Thyroid gland (tissue), 4 donors: ENCODE measurements around the gene SLC35F6. TPM values are rescaled to one million over a fixed set of nuclear protein-coding genes. Genes with fewer than 3 reads are reported as not detected.

Experiments used
- DNase-seq, 2 donors: peaks; one replicate each; pipeline ENCODE4 v3.0.0-alpha.2; 2019
- H3K27ac ChIP-seq, 3 donors: fragments of 200-600 bp; sonication (generic); 1 replicate in 2 of 3; 2 replicates in 1 of 3; pipeline ENCODE4 v1.5.1; 2016 to 2019; ENCODE audit warnings: mild to moderate bottlenecking in 1 of 3, moderate library complexity in 1 of 3
- H3K27me3 ChIP-seq: fragments of 200-600 bp; sonication (generic); one replicate; pipeline ENCODE4 v1.5.1; 2019
- H3K36me3 ChIP-seq, 2 donors: fragments of 200-600 bp; sonication (generic); one replicate each; pipeline ENCODE4 v1.5.1; 2016 to 2019
- H3K4me1 ChIP-seq, 2 donors: fragments of 200-600 bp; sonication (generic); one replicate each; pipeline ENCODE4 v1.5.1; 2017 to 2019
- H3K4me3 ChIP-seq, 3 donors: fragments of 200-600 bp; sonication (generic); replicated peaks in 1 of 3; 1 replicate in 2 of 3; 2 replicates in 1 of 3; pipeline ENCODE4 v1.5.1; 2016; ENCODE audit warnings: mild to moderate bottlenecking in 1 of 3
- H3K9me3 ChIP-seq: fragments of 200-600 bp; sonication (generic); one replicate; pipeline ENCODE4 v1.5.1; 2017
- CTCF ChIP-seq, 6 experiments: fragments of 200-600 bp in 3 of 6; fragments of 450-650 bp in 3 of 6; sonication (generic) in 3 of 6; IDR thresholded peaks; one replicate each; pipeline ENCODE4 v1.5.1; 2016 to 2019; ENCODE audit warnings: antibody characterized with exemption in 6 of 6, mild to moderate bottlenecking in 2 of 6, inconsistent platforms in 1 of 6, moderate library complexity in 1 of 6
- POLR2A ChIP-seq, 2 donors: fragments of 450-650 bp; IDR thresholded peaks; one replicate each; pipeline ENCODE4 v1.6.1; 2017; ENCODE audit warnings: antibody characterized with exemption in 2 of 2, mild to moderate bottlenecking in 2 of 2, moderate library complexity in 1 of 2
- WGBS, 2 donors: methylation state at CpG; one replicate each; pipeline ENCODE4 v1.1.5; 2017; 5-methylcytosine and 5-hydroxymethylcytosine counted together
- intact Hi-C: fragments of 100-400 bp; cut with DNase I; formaldehyde crosslinking; loops from one replicate; pipeline ENCODE4 v1.15.1; 2023
- total RNA-seq, 4 donors: library from RNA; depleted of rRNA; stranded (reverse); fragments of >200 nt; gene quantifications; one replicate each; pipeline ENCODE4 v1.2.3, GENCODE V29; 2016

SLC35F6 gene
- total RNA-seq, 4 donors from 2014 or later, result 73.1 to 91.2 (median 80.7) TPM

DNA sequence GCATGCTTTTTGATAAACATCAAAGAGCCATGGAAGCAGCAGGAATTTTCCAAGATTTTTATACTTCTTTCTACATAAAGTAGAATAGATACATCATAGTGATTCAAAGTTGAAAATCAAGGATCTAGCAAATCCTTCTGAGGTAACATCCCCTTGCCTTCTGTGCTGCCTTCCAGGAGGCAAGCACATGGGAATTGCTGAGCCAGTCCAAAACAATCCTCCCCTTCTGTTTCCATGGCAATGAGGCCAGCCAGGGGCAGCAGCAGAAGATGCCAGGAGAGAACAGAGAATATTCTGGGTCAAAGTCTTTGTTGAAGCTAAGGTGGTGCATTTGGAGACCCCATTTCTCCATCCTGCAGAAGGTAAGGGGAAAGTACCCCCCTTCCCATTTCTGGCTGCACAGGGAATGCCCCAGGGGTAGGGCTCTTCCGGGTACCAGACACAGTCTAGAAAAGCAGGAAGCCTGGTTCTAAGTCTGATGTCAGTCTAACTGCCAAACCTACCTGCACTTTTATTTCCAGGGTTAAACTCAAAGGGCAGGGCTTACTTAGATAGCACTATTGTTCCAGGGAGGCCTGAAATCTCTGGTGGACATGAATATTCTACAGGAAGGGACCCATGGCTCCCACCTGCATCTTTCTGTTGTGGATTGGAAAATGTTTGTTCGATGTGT is 43.8 kb downstream of the SLC35F6 start:
- TF ChIP-seq POLR2A (IDR thresholded peaks at IDR 0.05), result no peak
- TF ChIP-seq CTCF (IDR thresholded peaks at IDR 0.05), result no peak
- H3K36me3 ChIP-seq, result no peaks in the 10 kb centered on the region
- H3K4me1 ChIP-seq, result no peaks in the 10 kb centered on the region
- no peaks in the 10 kb centered on the region for H3K9me3 ChIP-seq
- no peak overlapping the region for H3K4me3 ChIP-seq
- no peak overlapping the region for H3K27ac ChIP-seq
- 71 to 73% methylated on average over 2 of the region's 2 CpGs for WGBS, 2 donors
- no peak for DNase-seq
- no peaks in the 10 kb centered on the region for H3K27me3 ChIP-seq
- intact Hi-C loops, result no loop called here

DNA sequence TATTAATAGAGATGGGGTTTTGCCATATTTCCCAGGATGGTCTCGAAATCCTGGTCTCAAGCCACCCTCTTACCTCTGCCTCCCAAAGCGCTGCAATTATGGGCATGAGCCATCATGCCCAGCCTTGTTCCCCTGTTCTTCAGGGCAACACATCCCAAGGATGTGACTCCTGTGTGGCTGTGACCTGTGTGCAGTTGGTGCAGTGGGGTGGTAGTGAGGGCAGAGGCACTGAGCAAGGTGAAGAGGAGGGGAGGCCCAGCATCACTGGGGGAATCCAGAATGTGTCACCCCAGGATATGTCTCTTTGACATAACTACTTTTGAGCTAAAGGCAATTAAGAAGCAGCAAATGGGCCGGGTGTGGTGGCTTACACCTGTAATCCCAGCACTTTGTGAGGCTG is 45.1 kb downstream of the SLC35F6 start:
- H3K4me3 ChIP-seq, result no peak overlapping the region
- WGBS, 2 donors, result 91 to 98% methylated on average over 3 of the region's 3 CpGs
- no peak for DNase-seq
- no peaks in the 10 kb centered on the region for H3K4me1 ChIP-seq
- H3K27me3 ChIP-seq, result no peaks in the 10 kb centered on the region
- intact Hi-C loops, result no loop called here
- H3K36me3 ChIP-seq, result no peaks in the 10 kb centered on the region
- no peak for TF ChIP-seq CTCF (IDR thresholded peaks at IDR 0.05)
- TF ChIP-seq POLR2A (IDR thresholded peaks at IDR 0.05), result no peak
- no peak overlapping the region for H3K27ac ChIP-seq
- no peaks in the 10 kb centered on the region for H3K9me3 ChIP-seq

DNA sequence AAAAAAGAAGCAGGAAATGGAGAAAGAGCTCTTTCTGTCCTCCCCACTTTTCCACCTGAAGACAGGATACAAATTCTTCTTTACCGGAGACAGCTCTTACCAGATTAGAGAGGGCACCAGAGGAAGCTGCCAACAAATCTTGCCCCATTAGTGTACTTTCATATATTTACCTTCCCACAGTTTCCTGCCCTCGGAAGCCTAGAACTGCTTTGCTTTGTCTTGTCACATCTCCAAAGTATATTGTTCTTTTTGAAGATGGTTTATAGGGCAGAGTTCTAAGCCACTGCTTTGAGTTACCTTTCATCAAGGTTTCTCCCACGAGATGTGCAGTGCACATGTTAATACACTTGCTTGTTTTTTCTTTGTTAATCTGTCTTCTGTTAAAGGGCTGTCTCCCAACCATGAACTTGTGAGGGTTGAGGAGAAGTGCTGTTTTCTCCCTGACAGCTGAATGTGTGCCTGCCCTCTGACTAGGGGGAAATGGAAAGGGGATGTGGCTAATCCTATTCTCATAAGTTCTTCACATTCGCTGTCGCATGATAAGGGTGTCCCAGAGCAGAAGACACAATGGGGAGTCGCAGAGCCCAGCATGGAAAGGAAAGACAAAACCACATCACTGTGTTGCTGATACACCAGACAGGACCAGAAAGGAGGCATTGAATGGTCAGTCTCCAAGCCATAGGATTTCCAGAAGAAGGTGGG is 45.9 kb downstream of the SLC35F6 start:
- H3K9me3 ChIP-seq, result no peaks in the 10 kb centered on the region
- DNase-seq, result no peak
- H3K27ac ChIP-seq, result no peak overlapping the region
- no peaks in the 10 kb centered on the region for H3K4me1 ChIP-seq
- no peaks in the 10 kb centered on the region for H3K36me3 ChIP-seq
- intact Hi-C loops, result no loop called here
- H3K4me3 ChIP-seq, result no peak overlapping the region
- whole genome bisulfite sequencing, 2 donors, result 74 to 75% methylated on average over 6 of the region's 6 CpGs
- no peaks in the 10 kb centered on the region for H3K27me3 ChIP-seq
- TF ChIP-seq CTCF (IDR thresholded peaks at IDR 0.05) (no peak), POLR2A (IDR thresholded peaks at IDR 0.05) (no peak)

DNA sequence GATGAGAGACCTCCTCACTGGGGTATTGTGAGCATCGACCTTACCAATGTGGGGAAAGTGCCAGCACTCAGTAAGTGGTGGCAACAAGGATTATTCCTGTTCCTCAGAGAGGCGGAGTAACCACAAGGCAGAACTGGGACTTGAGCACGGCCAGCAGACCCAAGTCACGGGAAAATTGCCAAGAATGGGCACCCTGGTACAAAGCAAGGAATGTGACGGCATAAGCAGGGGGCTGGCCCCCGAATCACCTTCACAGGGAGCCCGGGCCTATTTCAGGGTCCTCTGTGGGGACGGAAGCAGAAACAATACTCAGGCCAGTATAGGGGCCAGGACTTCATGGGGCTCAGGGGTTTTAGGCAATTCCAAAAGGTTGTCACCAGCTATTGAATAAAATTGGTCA is 47.2 kb downstream of the SLC35F6 start:
- DNase-seq, result no peak
- Histone ChIP-seq H3K27ac (no peak overlapping the region), H3K27me3 (no peaks in the 10 kb centered on the region), H3K36me3 (no peaks in the 10 kb centered on the region), H3K4me3 (no peak overlapping the region), H3K4me1 (no peaks in the 10 kb centered on the region), H3K9me3 (no peaks in the 10 kb centered on the region)
- WGBS, 2 donors, result 62 to 77% methylated on average over 7 to 8 of the region's 8 CpGs
- intact Hi-C loops, result no loop called here
- TF ChIP-seq CTCF (IDR thresholded peaks at IDR 0.05), result no peak
- no peak for TF ChIP-seq POLR2A (IDR thresholded peaks at IDR 0.05)
